HCT116 (cell line): ENCODE data around the gene ACTA2. TPM values are rescaled to one million over a fixed set of nuclear protein-coding genes. Genes with fewer than 3 reads are reported as not detected.

Experiments
- ATAC-seq: fragments of 200-7000 bp; cut with Tn5 transposase; 2 replicates; pipeline ENCODE4 v1.9.1; 2020; ENCODE audit warnings: mild to moderate bottlenecking, moderate library complexity
- BruUV-seq: library from RNA; stranded (reverse); fragments of 400-500 nt; replicated peaks from 2 replicates; lab custom pipeline; 2021; lab: Mats Ljungman, UMichigan
- CTCF ChIA-PET: fragments of 300-600 bp; sonication (Branson Sonifier 250); formaldehyde crosslinking; loops from one replicate; lab custom pipeline; 2021; ENCODE audit warnings: antibody characterized with exemption; lab: Charles Lee
- POLR2A ChIA-PET: fragments of 300-600, 350-600 bp; sonication (Branson Sonifier 250); formaldehyde crosslinking; loops from one replicate; lab custom pipeline; 2021; ENCODE audit warnings: antibody characterized with exemption; lab: Charles Lee
- RAD21 ChIA-PET, 2 experiments: fragments of 300-600 bp; sonication (Branson Sonifier 250); formaldehyde crosslinking; loops; one replicate each; lab custom pipeline; 2023; ENCODE audit warnings: low total read pairs in 2 of 2; ENCODE audit not compliant: uncharacterized antibody in 2 of 2, unreplicated experiment in 2 of 2, low non-redundant PET in 1 of 2; lab: Charles Lee
- DNase-seq: peaks from one replicate; pipeline ENCODE4 v3.0.0-alpha.2; 2010; ENCODE audit warnings: low read depth, low spot score
- H2AFZ ChIP-seq: fragments of 200-600 bp; shearing (Covaris generic), sonication (generic); 2 replicates; pipeline ENCODE4 v1.6.1; 2017; ENCODE audit warnings: low read depth, mixed run types, mixed read lengths, antibody characterized with exemption, low read length; ENCODE audit not compliant: poor library complexity, severe bottlenecking
- H3K27ac ChIP-seq: 2 replicates; pipeline ENCODE4 v1.5.1; 2012; ENCODE audit warnings: low read depth, low read length
- H3K27me3 ChIP-seq: fragments of 200-600 bp; sonication (generic); 2 replicates; pipeline ENCODE4 v1.6.1; 2016; ENCODE audit warnings: mixed run types, low read length, mixed read lengths; ENCODE audit not compliant: insufficient read depth
- H3K36me3 ChIP-seq, 2 experiments: fragments of 200-500 bp in 1 of 2; fragments of 200-600 bp in 1 of 2; sonication (Bioruptor generic) in 1 of 2; sonication (generic) in 1 of 2; 2 replicates each; pipeline versions ENCODE4 v1.5.1 to v1.6.1; 2014 to 2016; ENCODE audit warnings: low read length in 2 of 2, inconsistent platforms in 1 of 2, mixed read lengths in 1 of 2, mixed run types in 1 of 2; ENCODE audit not compliant: insufficient read depth in 2 of 2, control insufficient read depth in 1 of 2
- H3K4me1 ChIP-seq, 2 experiments: fragments of 200-600 bp in 1 of 2; sonication (generic) in 1 of 2; 2 replicates each; pipeline versions ENCODE4 v1.5.1 to v1.6.1; 2012 to 2017; ENCODE audit warnings: low read length in 2 of 2, inconsistent platforms in 1 of 2, mild to moderate bottlenecking in 1 of 2, mixed read lengths in 1 of 2, mixed run types in 1 of 2, moderate library complexity in 1 of 2; ENCODE audit not compliant: insufficient read depth in 2 of 2, control insufficient read depth in 1 of 2
- H3K4me2 ChIP-seq: fragments of 200-600 bp; sonication (generic); 2 replicates; pipeline ENCODE4 v1.6.1; 2017; ENCODE audit warnings: mixed run types, low read length, mixed read lengths
- H3K4me3 ChIP-seq, 2 experiments: fragments of 200-600 bp in 1 of 2; sonication (generic) in 1 of 2; replicated peaks in 1 of 2; 2 replicates each; pipeline ENCODE4 v1.5.1; 2011 to 2016; ENCODE audit warnings: low read length in 2 of 2, control low read depth in 1 of 2, low read depth in 1 of 2, mild to moderate bottlenecking in 1 of 2, mixed read lengths in 1 of 2, mixed run types in 1 of 2
- H3K79me2 ChIP-seq: fragments of 200-600 bp; sonication (generic); 2 replicates; pipeline ENCODE4 v1.6.1; 2017; ENCODE audit warnings: mild to moderate bottlenecking, mixed run types, low read length, moderate library complexity, mixed read lengths; ENCODE audit not compliant: insufficient read depth
- H3K9ac ChIP-seq: fragments of 200-600 bp; sonication (generic); 2 replicates; pipeline ENCODE4 v1.6.1; 2016; ENCODE audit warnings: low read length, mixed read lengths
- H3K9me2 ChIP-seq: fragments of 200-600 bp; sonication (generic), shearing (Covaris generic); 2 replicates; pipeline ENCODE4 v1.6.1; 2017; ENCODE audit warnings: mixed run types, mild to moderate bottlenecking, moderate library complexity; ENCODE audit not compliant: insufficient read depth
- H3K9me3 ChIP-seq, 2 experiments: fragments of 200-500 bp in 1 of 2; fragments of 200-600 bp in 1 of 2; sonication (Bioruptor generic) in 1 of 2; sonication (generic) in 1 of 2; 2 replicates each; pipeline ENCODE4 v1.6.1; 2014 to 2017; ENCODE audit warnings: low read length in 2 of 2, mixed read lengths in 2 of 2, inconsistent platforms in 1 of 2, low read depth in 1 of 2, mild to moderate bottlenecking in 1 of 2, mixed run types in 1 of 2, moderate library complexity in 1 of 2; ENCODE audit not compliant: control insufficient read depth in 1 of 2, insufficient read depth in 1 of 2
- H4K20me1 ChIP-seq: fragments of 200-600 bp; sonication (generic), shearing (Covaris generic); 2 replicates; pipeline ENCODE4 v1.6.1; 2017; ENCODE audit warnings: mixed run types, mild to moderate bottlenecking, moderate library complexity; ENCODE audit not compliant: insufficient read depth
- CBX3 ChIP-seq: IDR thresholded peaks from 2 replicates; pipeline ENCODE4 v1.6.1; 2012; ENCODE audit warnings: low read depth
- EGR1 ChIP-seq: IDR thresholded peaks from 2 replicates; pipeline ENCODE4 v1.6.1; 2012; ENCODE audit warnings: low read depth
- EZH2phosphoT487 ChIP-seq: fragments of 200-600 bp; IDR thresholded peaks from 2 replicates; pipeline ENCODE4 v1.6.1; 2018; ENCODE audit warnings: antibody characterized with exemption, borderline replicate concordance
- MAX ChIP-seq: IDR thresholded peaks from 2 replicates; pipeline ENCODE4 v1.6.1; 2012
- POLR2A ChIP-seq: IDR thresholded peaks from 2 replicates; pipeline ENCODE4 v1.7.0; 2011; ENCODE audit warnings: borderline replicate concordance; ENCODE audit not compliant: insufficient read depth, insufficient read length; ENCODE audit errors: extremely low read depth
- POLR2AphosphoS5 ChIP-seq: IDR thresholded peaks from 2 replicates; pipeline ENCODE4 v1.6.1; 2011; ENCODE audit warnings: mild to moderate bottlenecking, low read depth, low read length, moderate library complexity
- RAD21 ChIP-seq: IDR thresholded peaks from 2 replicates; pipeline ENCODE4 v1.6.1; 2012; ENCODE audit warnings: low read depth, mild to moderate bottlenecking
- SP1 ChIP-seq: IDR thresholded peaks from 2 replicates; pipeline ENCODE4 v1.6.1; 2012; ENCODE audit warnings: low read depth
- ZBTB33 ChIP-seq: IDR thresholded peaks from 2 replicates; pipeline ENCODE4 v1.6.1; 2011; ENCODE audit warnings: mild to moderate bottlenecking, low read length, moderate library complexity; ENCODE audit not compliant: insufficient replicate concordance; ENCODE audit errors: extremely low read depth
- ZNF274 ChIP-seq: fragments of 200-500 bp; sonication (Bioruptor generic); IDR thresholded peaks from 2 replicates; pipeline ENCODE4 v1.6.1; 2014; ENCODE audit warnings: mild to moderate bottlenecking, low read depth, low read length, inconsistent platforms
- intact Hi-C: fragments of 100-400 bp; cut with micrococcal nuclease; formaldehyde crosslinking; loops from 2 replicates; pipeline ENCODE4 v1.10.0; 2022
- total RNA-seq: library from RNA; stranded (reverse); gene quantifications from one replicate; pipeline ENCODE4 v1.2.1, GENCODE V29; 2021; ENCODE audit not compliant: unreplicated experiment
- TF ChIP-seq, protein P1 (sequence below): IDR thresholded peaks from 2 replicates; pipeline ENCODE4 v1.6.1; 2012; ENCODE audit warnings: low read depth

ACTA2 gene
- total RNA-seq, 1 experiment from 2014 or later: 9.4 TPM

GRCh38 chr10:88987840-88988239 lies 35.3 kb upstream of the ACTA2 start:
- CTCF ChIA-PET: interaction anchor here (0.7 to 1.6 kb wide), 9 partner anchors 8 to 423 kb away, joined by 3 to 15 read pairs (median 7); no protein-coding TSS in a partner anchor
- Histone ChIP-seq H4K20me1 (no peaks in the 10 kb centered on the region), H3K4me2 (no peak overlapping the region), H3K9me2 (no peaks in the 10 kb centered on the region), H3K27me3 (no peaks in the 10 kb centered on the region), H2AFZ (no peak overlapping the region), H3K79me2 (no peaks in the 10 kb centered on the region), H3K4me1 (peaks cover 0 to 18% of the 10 kb centered on the region in 2 experiments; a peak in 3 of 4 replicates), H3K9me3 (no peaks in the 10 kb centered on the region), H3K4me3 (no peak overlapping the region), H3K36me3 (no peaks in the 10 kb centered on the region), H3K27ac (no peak overlapping the region), H3K9ac (no peak overlapping the region)
- RAD21 ChIA-PET: no interaction called here
- BruUV-seq: no TSS peak
- no peak for DNase-seq
- TF ChIP-seq CBX3 (no peak), SP1 (no peak), ZBTB33 (no peak)
- POLR2A ChIA-PET: no interaction called here
- intact Hi-C loops: loop anchor here (1.0 to 2.0 kb wide), 2 partner anchors 53 to 153 kb away; no protein-coding TSS in a partner anchor
- no peak for ATAC-seq

DNA sequence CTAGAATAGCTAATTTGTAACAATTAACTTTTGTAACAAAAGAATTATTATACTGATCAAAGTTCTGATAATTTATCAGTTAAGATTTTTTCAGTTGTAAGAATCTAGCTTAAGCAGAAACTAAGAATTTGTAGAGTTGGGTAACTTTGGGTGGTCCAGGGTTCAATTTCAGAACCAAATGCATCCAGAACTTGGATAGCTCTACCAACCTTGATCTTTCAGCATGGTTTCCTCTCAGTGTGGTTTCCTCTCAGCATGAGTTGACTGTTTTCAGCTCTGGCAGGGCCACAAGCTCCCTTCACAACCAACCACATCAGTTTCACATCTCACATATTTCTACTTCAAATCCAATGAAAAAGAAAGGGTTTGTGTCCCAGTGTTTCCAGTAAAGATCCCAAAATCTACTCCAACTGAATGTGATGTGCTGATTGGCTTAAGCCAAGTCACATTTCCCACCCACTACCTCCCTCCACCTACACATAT lies 34.7 kb upstream of the ACTA2 start:
- Histone ChIP-seq H3K9me2 (no peaks in the 10 kb centered on the region), H3K4me3 (no peak overlapping the region), H4K20me1 (no peaks in the 10 kb centered on the region), H3K27ac (no peak overlapping the region), H2AFZ (no peak overlapping the region), H3K9me3 (no peaks in the 10 kb centered on the region), H3K9ac (no peak overlapping the region), H3K79me2 (no peaks in the 10 kb centered on the region), H3K4me1 (peaks cover 0 to 18% of the 10 kb centered on the region in 2 experiments; a peak in 3 of 4 replicates), H3K27me3 (no peaks in the 10 kb centered on the region), H3K36me3 (no peaks in the 10 kb centered on the region), H3K4me2 (no peak overlapping the region)
- no peak for DNase-seq
- ChIA-PET CTCF (interaction anchor here (0.6 to 1.6 kb wide), 22 partner anchors 8 to 422 kb away, joined by 3 to 15 read pairs (median 4); no protein-coding TSS in a partner anchor), POLR2A (no interaction called here), RAD21 (no interaction called here)
- no TSS peak for BruUV-seq
- intact Hi-C loops: loop anchor here (1.0 to 2.0 kb wide), 2 partner anchors 52 to 152 kb away; no protein-coding TSS in a partner anchor
- no peak for ATAC-seq
- no peak for TF ChIP-seq EZH2phosphoT487
- TF ChIP-seq ZBTB33: no peak
- TF ChIP-seq EGR1: no peak
- TF ChIP-seq POLR2AphosphoS5: no peak
- no peak for TF ChIP-seq CBX3
- TF ChIP-seq RAD21: no peak
- TF ChIP-seq, protein P1, sequence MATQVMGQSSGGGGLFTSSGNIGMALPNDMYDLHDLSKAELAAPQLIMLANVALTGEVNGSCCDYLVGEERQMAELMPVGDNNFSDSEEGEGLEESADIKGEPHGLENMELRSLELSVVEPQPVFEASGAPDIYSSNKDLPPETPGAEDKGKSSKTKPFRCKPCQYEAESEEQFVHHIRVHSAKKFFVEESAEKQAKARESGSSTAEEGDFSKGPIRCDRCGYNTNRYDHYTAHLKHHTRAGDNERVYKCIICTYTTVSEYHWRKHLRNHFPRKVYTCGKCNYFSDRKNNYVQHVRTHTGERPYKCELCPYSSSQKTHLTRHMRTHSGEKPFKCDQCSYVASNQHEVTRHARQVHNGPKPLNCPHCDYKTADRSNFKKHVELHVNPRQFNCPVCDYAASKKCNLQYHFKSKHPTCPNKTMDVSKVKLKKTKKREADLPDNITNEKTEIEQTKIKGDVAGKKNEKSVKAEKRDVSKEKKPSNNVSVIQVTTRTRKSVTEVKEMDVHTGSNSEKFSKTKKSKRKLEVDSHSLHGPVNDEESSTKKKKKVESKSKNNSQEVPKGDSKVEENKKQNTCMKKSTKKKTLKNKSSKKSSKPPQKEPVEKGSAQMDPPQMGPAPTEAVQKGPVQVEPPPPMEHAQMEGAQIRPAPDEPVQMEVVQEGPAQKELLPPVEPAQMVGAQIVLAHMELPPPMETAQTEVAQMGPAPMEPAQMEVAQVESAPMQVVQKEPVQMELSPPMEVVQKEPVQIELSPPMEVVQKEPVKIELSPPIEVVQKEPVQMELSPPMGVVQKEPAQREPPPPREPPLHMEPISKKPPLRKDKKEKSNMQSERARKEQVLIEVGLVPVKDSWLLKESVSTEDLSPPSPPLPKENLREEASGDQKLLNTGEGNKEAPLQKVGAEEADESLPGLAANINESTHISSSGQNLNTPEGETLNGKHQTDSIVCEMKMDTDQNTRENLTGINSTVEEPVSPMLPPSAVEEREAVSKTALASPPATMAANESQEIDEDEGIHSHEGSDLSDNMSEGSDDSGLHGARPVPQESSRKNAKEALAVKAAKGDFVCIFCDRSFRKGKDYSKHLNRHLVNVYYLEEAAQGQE: no peak
- TF ChIP-seq ZNF274: no peak
- no peak for TF ChIP-seq MAX
- TF ChIP-seq POLR2A: no peak
